ENCODE measurements around the gene TBCB. TPM values are rescaled to one million over a fixed set of nuclear protein-coding genes. Genes with fewer than 3 reads are reported as not detected.

Gene TBCB
- total RNA-seq, 4 donors from 2014 or later, result 60.8 to 113 (median 94.5) TPM

DNA sequence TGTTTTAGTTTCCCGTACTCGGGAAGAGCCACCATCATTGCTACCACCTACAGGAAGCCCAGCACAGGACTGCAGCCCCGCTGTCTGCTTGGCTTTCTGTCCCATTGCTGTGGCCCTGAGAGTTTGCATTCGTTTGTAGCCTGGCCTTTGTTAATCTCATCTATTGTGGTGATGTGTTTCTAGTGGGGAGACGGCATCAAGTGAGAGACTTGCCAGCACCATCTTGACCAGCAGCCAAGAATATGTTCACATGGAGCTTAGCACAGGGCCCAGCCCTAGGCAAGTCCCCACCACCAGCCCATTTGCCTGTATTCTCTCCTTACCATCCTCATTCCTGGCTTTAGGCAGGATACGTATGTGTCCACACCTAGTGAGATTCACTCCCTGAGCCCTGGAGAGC is 21.6 kb upstream of the TBCB start:
- TF ChIP-seq, protein P1, sequence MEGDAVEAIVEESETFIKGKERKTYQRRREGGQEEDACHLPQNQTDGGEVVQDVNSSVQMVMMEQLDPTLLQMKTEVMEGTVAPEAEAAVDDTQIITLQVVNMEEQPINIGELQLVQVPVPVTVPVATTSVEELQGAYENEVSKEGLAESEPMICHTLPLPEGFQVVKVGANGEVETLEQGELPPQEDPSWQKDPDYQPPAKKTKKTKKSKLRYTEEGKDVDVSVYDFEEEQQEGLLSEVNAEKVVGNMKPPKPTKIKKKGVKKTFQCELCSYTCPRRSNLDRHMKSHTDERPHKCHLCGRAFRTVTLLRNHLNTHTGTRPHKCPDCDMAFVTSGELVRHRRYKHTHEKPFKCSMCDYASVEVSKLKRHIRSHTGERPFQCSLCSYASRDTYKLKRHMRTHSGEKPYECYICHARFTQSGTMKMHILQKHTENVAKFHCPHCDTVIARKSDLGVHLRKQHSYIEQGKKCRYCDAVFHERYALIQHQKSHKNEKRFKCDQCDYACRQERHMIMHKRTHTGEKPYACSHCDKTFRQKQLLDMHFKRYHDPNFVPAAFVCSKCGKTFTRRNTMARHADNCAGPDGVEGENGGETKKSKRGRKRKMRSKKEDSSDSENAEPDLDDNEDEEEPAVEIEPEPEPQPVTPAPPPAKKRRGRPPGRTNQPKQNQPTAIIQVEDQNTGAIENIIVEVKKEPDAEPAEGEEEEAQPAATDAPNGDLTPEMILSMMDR (IDR thresholded peaks at IDR 0.05), result no peak
- TF ChIP-seq POLR2A (IDR thresholded peaks at IDR 0.05), result no peak
- 72 to 92% methylated on average over 6 of the region's 6 CpGs for WGBS, 2 donors
- H3K4me3 ChIP-seq (ENCODE audit: low read depth, poor library complexity, severe bottlenecking), result no peak overlapping the region
- DNase-seq (ENCODE audit: low spot score in 2 of 2), result no peak
- intact Hi-C loops (cut with DNase I; ENCODE audit: low total_unique reads), result no loop called here

DNA sequence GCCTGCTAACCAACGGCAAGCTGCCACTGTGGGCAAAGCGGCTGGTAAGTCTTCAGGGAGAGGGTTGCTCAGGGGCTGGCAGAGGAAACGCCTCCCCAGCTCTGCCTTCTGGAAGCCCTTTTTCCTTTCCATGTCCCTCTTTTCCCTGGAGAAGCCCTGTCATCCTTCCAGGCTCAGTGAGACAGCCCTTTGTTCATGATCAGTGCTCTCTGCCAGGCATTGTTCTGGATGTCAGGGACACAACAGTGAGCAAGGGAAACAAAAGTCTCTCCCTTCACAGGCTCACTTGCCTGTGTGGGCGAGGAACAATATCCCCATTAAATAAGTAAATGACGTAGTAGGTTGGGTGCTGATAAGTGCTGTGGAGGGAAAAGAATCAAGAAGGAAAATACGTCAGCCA is 18.2 kb upstream of the TBCB start:
- no peak overlapping the region for H3K4me3 ChIP-seq (ENCODE audit: low read depth, poor library complexity, severe bottlenecking)
- DNase-seq (ENCODE audit: low spot score in 2 of 2), result no peak
- 61 to 82% methylated on average over 6 of the region's 6 CpGs for WGBS, 2 donors
- intact Hi-C loops (cut with DNase I; ENCODE audit: low total_unique reads), result no loop called here
- TF ChIP-seq, protein P1 (IDR thresholded peaks at IDR 0.05), result no peak
- no peak for TF ChIP-seq POLR2A (IDR thresholded peaks at IDR 0.05)

DNA sequence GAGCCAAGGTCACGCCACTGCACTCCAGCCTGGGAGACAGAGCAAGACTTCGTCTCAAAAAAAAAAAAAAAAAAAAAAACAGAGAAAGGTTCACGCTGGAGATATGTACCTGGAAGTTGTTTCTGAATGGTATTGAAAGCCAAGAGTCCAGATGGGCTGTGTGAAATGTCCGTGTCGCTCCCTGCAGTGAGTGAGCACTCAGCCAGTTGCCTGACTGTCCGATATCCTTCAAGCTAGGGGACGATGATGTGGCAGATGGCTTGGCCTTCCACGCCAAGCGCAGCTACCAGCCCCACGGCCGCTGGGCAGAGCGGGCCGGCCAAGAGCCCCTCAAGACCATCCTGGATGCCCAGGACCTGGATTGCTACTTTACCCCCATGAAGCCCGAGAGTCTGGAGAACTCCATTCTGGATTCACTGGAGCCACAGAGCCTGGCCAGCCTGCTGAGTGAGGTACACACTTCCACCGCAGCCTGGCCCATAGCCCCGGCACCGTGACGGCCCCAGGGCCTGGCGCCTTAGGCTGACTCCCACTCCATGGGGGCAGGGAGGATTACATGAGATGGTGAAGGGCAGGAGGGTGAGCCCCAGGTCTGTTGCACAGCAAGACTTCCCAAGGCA is 16.0 kb upstream of the TBCB start:
- no peak for DNase-seq (ENCODE audit: low spot score in 2 of 2)
- 85 to 94% methylated on average over 16 to 17 of the region's 19 CpGs for WGBS, 2 donors
- intact Hi-C loops (cut with DNase I; ENCODE audit: low total_unique reads), result no loop called here
- no peak overlapping the region for H3K4me3 ChIP-seq (ENCODE audit: low read depth, poor library complexity, severe bottlenecking)
- no peak for TF ChIP-seq POLR2A (IDR thresholded peaks at IDR 0.05)
- TF ChIP-seq, protein P1 (IDR thresholded peaks at IDR 0.05), result no peak

DNA sequence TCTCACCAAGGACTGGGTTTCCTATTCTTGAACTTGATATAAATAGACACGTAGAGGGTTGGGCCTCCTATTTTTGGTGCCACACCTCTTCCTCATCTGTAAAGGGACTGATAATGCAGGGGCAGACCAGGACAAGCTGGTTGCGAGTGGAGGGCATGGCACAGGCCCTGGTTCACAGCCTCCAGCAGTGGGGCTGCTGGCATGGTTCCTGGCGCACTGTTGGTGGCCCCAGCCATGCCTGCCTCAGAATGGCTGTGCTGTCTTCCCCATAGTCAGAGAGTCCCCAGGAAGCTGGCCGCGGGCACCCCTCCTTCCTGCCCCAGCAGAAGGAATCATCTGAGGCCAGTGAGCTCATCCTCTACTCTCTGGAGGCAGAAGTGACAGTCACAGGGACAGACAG is 14.8 kb upstream of the TBCB start:
- no peak for TF ChIP-seq POLR2A (IDR thresholded peaks at IDR 0.05)
- TF ChIP-seq, protein P1 (IDR thresholded peaks at IDR 0.05), result no peak
- H3K4me3 ChIP-seq (ENCODE audit: low read depth, poor library complexity, severe bottlenecking), result no peak overlapping the region
- intact Hi-C loops (cut with DNase I; ENCODE audit: low total_unique reads), result no loop called here
- WGBS, 2 donors, result 35 to 61% methylated on average over 5 of the region's 5 CpGs
- DNase-seq (ENCODE audit: low spot score in 2 of 2), result no peak

DNA sequence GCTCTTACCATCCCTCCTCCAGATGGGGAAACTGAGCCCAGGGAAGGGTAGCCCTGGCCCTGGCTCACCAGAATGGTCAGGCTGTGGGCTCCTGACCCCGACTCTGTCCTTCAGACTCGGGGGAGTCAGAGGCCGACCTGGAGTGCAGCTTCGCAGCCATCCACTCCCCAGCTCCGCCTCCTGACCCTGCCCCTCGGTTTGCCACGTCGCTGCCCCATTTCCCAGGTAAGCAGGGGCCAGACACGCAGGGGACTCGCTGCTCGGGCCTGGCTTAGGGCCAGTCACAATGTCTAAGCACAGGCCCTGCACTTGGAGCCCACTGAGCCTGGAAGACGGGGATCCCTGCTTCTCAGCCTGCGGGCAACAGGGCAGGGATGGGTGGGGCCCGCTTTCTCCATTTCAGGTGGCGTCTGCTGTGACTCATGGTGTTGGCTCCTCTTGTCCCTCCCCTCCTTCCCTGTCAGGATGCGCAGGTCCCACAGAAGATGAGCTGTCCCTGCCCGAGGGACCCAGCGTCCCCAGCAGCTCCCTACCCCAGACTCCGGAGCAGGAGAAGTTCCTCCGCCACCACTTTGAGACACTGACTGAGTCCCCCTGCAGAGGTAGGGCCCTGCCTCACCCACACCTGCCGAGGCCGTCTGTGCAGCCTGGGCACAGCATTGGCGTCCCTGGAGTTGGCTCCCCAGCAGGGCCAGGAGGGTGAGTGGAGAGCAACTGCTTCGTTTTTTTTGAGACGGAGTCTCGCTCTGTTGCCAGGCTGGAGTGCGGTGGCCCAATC is 13.5 kb upstream of the TBCB start:
- DNase-seq (ENCODE audit: low spot score in 2 of 2), result peak in 1 of 2 donors; percentile 50
- no peak overlapping the region for H3K4me3 ChIP-seq (ENCODE audit: low read depth, poor library complexity, severe bottlenecking)
- 47 to 73% methylated on average over 23 to 26 of the region's 27 CpGs for WGBS, 2 donors
- no peak for TF ChIP-seq POLR2A (IDR thresholded peaks at IDR 0.05)
- TF ChIP-seq, protein P1 (IDR thresholded peaks at IDR 0.05), result no peak
- intact Hi-C loops (cut with DNase I; ENCODE audit: low total_unique reads), result no loop called here

All from lower leg skin (tissue), 4 donors.